ENCODE measurements around the gene KRTAP10-11. TPM values are rescaled to one million over a fixed set of nuclear protein-coding genes. Genes with fewer than 3 reads are reported as not detected.
"Not testable (repeated sequence)": the region's sequence is repeated elsewhere in the genome, so short reads cannot be mapped to it uniquely, and the experiment has no call there.

Gene KRTAP10-11
- total and polyA plus RNA-seq, 2 donors (not counting 1 experiment from before 2014, with no cell fraction given) = not detected

DNA sequence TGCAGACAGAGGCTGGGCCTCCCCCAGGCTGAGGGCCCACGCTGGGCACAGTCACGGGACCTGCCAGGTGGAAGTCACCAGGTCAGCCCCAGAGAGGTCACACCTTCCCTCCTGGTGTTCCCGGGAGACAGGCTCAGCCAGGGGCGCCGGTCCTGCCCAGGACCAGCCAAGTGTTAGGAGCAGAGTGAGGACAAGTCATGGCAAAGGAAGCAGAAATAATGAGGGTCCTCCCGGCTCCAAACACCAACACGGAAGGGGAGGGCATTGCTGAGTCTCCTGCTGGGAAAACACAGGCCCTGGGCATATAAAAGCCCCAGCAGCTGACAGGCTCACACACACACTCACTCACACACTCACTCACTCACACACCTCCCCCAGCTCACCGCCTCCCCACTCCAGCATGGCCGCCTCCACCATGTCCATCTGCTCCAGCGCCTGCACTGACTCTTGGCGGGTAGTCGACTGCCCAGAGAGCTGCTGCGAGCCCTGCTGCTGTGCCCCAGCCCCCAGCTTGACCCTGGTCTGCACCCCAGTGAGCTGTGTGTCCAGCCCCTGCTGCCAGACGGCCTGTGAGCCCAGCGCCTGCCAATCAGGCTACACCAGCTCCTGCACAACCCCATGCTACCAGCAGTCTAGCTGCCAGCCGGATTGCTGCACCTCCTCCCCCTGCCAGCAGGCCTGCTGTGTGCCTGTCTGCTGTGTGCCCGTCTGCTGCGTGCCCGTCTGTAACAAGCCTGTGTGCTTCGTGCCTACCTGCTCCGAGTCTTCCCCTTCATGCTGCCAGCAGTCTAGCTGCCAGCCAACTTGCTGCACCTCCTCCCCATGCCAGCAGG lies 9.0 kb upstream of the KRTAP10-11 start, which contains the start of gene KRTAP10-10:
Gene KRTAP10-10 (plus strand): TSS at position 339 of the 833 bp plus-strand sequence. CDS start 62 bp downstream, at position 401.
- no peak for TF ChIP-seq EZH2 (IDR thresholded peaks at IDR 0.05; ENCODE audit: borderline replicate concordance, insufficient read depth, low read depth, low read length, poor library complexity, severe bottlenecking)
- TF ChIP-seq CTCF (IDR thresholded peaks at IDR 0.05) = no peak
- no peak within 1 kb of the TSS for H3K27ac Mint-ChIP-seq
- Histone ChIP-seq H3K36me3 (replicated peaks in 1 of 2; ENCODE audit: control extremely low read depth in 1 of 2, control insufficient read depth in 1 of 2, extremely low read depth in 1 of 2, insufficient read depth in 2 of 2, low read length in 1 of 2) (no peaks in the 10 kb centered on the region), H3K9me3 (ENCODE audit: control extremely low read depth in 1 of 3, control insufficient read depth in 2 of 3, insufficient read depth in 1 of 3, low read length in 2 of 3) (peaks cover 0 to 27% (median 11%) of the 10 kb centered on the region in 3 donors), H3K4me3 (ENCODE audit: control extremely low read depth in 1 of 5, extremely low read depth in 1 of 5, insufficient read depth in 1 of 5, low read depth in 2 of 5, low read length in 4 of 5) (no peak within 1 kb of the TSS), H3K79me2 (ENCODE audit: control insufficient read depth, insufficient read depth, low read length) (no peaks in the 10 kb centered on the region), H4K20me1 (ENCODE audit: control insufficient read depth, insufficient read depth, low read length, poor library complexity, severe bottlenecking) (no peaks in the 10 kb centered on the region), H3K9ac (ENCODE audit: low read length) (no peak within 1 kb of the TSS), H3K4me2 (replicated peaks; ENCODE audit: low read depth, low read length, poor library complexity, severe bottlenecking) (no peak within 1 kb of the TSS), H2AFZ (ENCODE audit: insufficient read depth, low read depth, low read length, poor library complexity, severe bottlenecking) (no peak within 1 kb of the TSS), H3K27ac (ENCODE audit: low read length in 2 of 2) (no peak within 1 kb of the TSS), H3K4me1 (ENCODE audit: control insufficient read depth in 2 of 2, insufficient read depth in 2 of 2, low read length in 2 of 2) (no peaks in the 10 kb centered on the region), H3K27me3 (replicated peaks in 1 of 4; ENCODE audit: control extremely low read depth in 1 of 4, control insufficient read depth in 3 of 4, insufficient read depth in 4 of 4, low read length in 3 of 4) (peaks cover 0 to 18% (median 0%) of the 10 kb centered on the region in 4 experiments)
- ChIA-PET CTCF (no interaction called here), POLR2A (interaction anchor here (0.6 kb wide), 1 partner anchor 143 kb away, joined by 13 read pairs; no protein-coding TSS in a partner anchor)
- 72% methylated on average over 13 of the region's 21 CpGs for WGBS (ENCODE audit: insufficient coverage)
- peaks cover 6% of the 10 kb centered on the region for H3K9me3 Mint-ChIP-seq (ENCODE audit: insufficient read depth)
- no peak within 1 kb of the TSS for H3K4me3 Mint-ChIP-seq
- DNase-seq = no peak
- no peak for ATAC-seq (ENCODE audit: low read depth)
- intact Hi-C loops (cut with micrococcal nuclease) = no loop called here
- H3K4me1 Mint-ChIP-seq = no peaks in the 10 kb centered on the region
- peaks cover 31% of the 10 kb centered on the region for H3K27me3 Mint-ChIP-seq

DNA sequence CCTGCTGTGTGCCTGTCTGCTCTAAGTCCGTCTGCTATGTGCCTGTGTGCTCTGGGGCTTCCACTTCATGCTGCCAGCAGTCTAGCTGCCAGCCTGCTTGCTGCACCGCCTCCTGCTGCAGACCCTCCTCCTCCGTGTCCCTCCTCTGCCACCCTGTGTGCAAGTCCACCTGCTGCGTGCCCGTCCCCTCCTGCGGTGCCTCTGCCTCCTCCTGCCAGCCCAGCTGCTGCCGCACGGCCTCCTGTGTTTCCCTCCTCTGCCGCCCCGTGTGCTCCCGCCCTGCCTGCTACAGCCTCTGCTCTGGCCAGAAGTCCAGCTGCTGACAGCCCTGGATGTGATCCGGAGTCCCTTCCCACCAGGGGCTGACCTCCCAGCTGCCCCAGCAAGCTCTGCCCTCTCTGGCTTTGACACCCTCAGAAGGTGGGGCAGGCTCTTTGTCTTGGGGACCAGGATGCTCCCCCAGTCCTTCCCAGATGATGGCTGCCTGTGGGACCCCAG lies 8.3 kb upstream of the KRTAP10-11 start:
- H3K4me3 Mint-ChIP-seq; H4K20me1 ChIP-seq (ENCODE audit: control insufficient read depth, insufficient read depth, low read length, poor library complexity, severe bottlenecking); CTCF ChIA-PET; H3K4me1 Mint-ChIP-seq; H3K4me3 ChIP-seq (ENCODE audit: control extremely low read depth in 1 of 5, extremely low read depth in 1 of 5, insufficient read depth in 1 of 5, low read depth in 2 of 5, low read length in 4 of 5); intact Hi-C loops (cut with micrococcal nuclease); H3K36me3 ChIP-seq (replicated peaks in 1 of 2; ENCODE audit: control extremely low read depth in 1 of 2, control insufficient read depth in 1 of 2, extremely low read depth in 1 of 2, insufficient read depth in 2 of 2, low read length in 1 of 2); H3K4me1 ChIP-seq (ENCODE audit: control insufficient read depth in 2 of 2, insufficient read depth in 2 of 2, low read length in 2 of 2); H3K79me2 ChIP-seq (ENCODE audit: control insufficient read depth, insufficient read depth, low read length); H2AFZ ChIP-seq (ENCODE audit: insufficient read depth, low read depth, low read length, poor library complexity, severe bottlenecking); H3K4me2 ChIP-seq (replicated peaks; ENCODE audit: low read depth, low read length, poor library complexity, severe bottlenecking); H3K27ac Mint-ChIP-seq; H3K9me3 Mint-ChIP-seq (ENCODE audit: insufficient read depth); ATAC-seq (ENCODE audit: low read depth); DNase-seq; H3K9ac ChIP-seq (ENCODE audit: low read length); H3K27ac ChIP-seq (ENCODE audit: low read length in 2 of 2): not testable (repeated sequence)
- WGBS (ENCODE audit: insufficient coverage) = 92% methylated on average over 2 of the region's 12 CpGs
- peaks cover 0 to 22% (median 8%) of the 10 kb centered on the region in 3 donors for H3K9me3 ChIP-seq (ENCODE audit: control extremely low read depth in 1 of 3, control insufficient read depth in 2 of 3, insufficient read depth in 1 of 3, low read length in 2 of 3)
- H3K27me3 Mint-ChIP-seq = peaks cover 31% of the 10 kb centered on the region
- POLR2A ChIA-PET = interaction anchor here (0.6 kb wide), 1 partner anchor 144 kb away, joined by 13 read pairs; no protein-coding TSS in a partner anchor
- H3K27me3 ChIP-seq (replicated peaks in 1 of 4; ENCODE audit: control extremely low read depth in 1 of 4, control insufficient read depth in 3 of 4, insufficient read depth in 4 of 4, low read length in 3 of 4) = peaks cover 0 to 18% (median 0%) of the 10 kb centered on the region in 4 experiments

DNA sequence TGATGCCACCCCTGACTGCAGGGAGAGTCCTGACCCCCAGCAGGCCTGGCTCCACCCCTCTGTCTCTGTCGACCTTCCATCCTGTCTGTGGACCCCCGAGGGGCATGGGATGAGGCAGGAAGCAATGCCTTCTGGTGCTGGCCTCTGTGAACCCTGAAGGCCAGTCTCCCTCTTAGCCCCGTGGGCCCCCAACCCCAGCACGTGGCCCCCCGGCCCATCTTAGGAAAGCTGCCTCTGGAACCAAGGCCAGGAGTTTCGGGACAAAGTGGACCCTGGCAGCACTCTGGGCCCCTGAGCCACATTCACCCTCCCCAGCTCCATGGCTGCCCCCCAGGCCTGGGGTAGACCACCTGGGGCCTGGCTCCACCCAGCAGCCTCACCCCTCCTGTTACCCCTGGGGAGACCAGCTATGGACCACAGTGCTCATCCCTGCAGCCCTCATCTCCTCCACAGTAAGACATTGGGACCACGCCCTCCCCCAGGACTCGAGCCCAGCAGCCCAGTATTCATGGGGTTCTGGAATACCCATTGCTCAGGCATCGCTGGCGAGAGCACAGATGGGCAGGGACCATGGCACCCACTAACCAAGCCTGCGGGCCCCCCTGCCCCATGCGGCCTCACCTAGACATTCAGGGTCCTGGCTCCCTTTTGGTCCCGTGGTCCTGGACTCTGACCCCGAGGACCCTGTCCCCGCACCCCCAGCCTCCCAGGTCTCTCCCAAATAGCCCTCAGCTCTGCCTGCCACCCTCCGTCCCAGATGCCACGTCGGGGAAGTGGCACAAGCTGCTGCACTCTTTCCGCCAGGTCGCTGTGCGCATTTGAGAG lies 7.5 kb upstream of the KRTAP10-11 start:
- H3K36me3 ChIP-seq (replicated peaks in 1 of 2; ENCODE audit: control extremely low read depth in 1 of 2, control insufficient read depth in 1 of 2, extremely low read depth in 1 of 2, insufficient read depth in 2 of 2, low read length in 1 of 2); H3K4me1 ChIP-seq (ENCODE audit: control insufficient read depth in 2 of 2, insufficient read depth in 2 of 2, low read length in 2 of 2); POLR2A ChIA-PET; intact Hi-C loops (cut with micrococcal nuclease); H3K4me1 Mint-ChIP-seq; CTCF ChIA-PET; H3K4me2 ChIP-seq (replicated peaks; ENCODE audit: low read depth, low read length, poor library complexity, severe bottlenecking); H2AFZ ChIP-seq (ENCODE audit: insufficient read depth, low read depth, low read length, poor library complexity, severe bottlenecking); H3K27ac Mint-ChIP-seq; H3K27ac ChIP-seq (ENCODE audit: low read length in 2 of 2); H3K9me3 Mint-ChIP-seq (ENCODE audit: insufficient read depth); H3K9ac ChIP-seq (ENCODE audit: low read length); H3K4me3 ChIP-seq (ENCODE audit: control extremely low read depth in 1 of 5, extremely low read depth in 1 of 5, insufficient read depth in 1 of 5, low read depth in 2 of 5, low read length in 4 of 5); ATAC-seq (ENCODE audit: low read depth); H3K4me3 Mint-ChIP-seq; H3K79me2 ChIP-seq (ENCODE audit: control insufficient read depth, insufficient read depth, low read length); H4K20me1 ChIP-seq (ENCODE audit: control insufficient read depth, insufficient read depth, low read length, poor library complexity, severe bottlenecking); DNase-seq: not testable (repeated sequence)
- H3K27me3 ChIP-seq (replicated peaks in 1 of 4; ENCODE audit: control extremely low read depth in 1 of 4, control insufficient read depth in 3 of 4, insufficient read depth in 4 of 4, low read length in 3 of 4) = peaks cover 0 to 18% (median 0%) of the 10 kb centered on the region in 4 experiments
- peaks cover 0 to 24% (median 8%) of the 10 kb centered on the region in 3 donors for H3K9me3 ChIP-seq (ENCODE audit: control extremely low read depth in 1 of 3, control insufficient read depth in 2 of 3, insufficient read depth in 1 of 3, low read length in 2 of 3)
- peaks cover 31% of the 10 kb centered on the region for H3K27me3 Mint-ChIP-seq
- 93% methylated on average over 13 of the region's 21 CpGs for WGBS (ENCODE audit: insufficient coverage)

All from B cell (primary cell).